ENCODE data around the gene CACNA1I. TPM values are rescaled to one million over a fixed set of nuclear protein-coding genes. Genes with fewer than 3 reads are reported as not detected.

Gene CACNA1I
- total and polyA plus RNA-seq, 9 donors, result 0.02 to 0.23 (median 0.09) TPM; not detected in 1

DNA sequence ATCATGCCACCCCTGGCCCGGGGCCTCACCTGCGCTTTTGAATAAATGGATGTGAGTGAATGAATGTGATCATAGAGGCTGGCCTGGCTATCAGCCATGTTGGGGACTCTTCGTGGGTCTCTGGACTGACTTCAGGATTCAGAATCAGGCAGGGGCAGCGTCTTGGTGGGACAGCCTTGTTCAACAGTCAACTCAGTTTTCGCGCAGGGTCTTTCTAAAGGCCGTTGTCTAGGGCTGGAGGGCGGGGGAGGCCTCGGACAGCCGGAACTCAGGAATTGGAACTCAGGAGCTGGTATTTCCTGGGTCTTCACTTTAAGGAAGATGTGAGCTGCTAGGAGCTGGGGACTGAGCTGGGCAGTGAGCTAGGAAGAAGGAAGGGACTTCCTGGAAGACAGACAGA, 146.0 kb downstream of the CACNA1I start:
- intact Hi-C loops (cut with DNase I), result no loop called here
- H3K27ac ChIP-seq, result no peak overlapping the region
- no peak for TF ChIP-seq POLR2A (IDR thresholded peaks at IDR 0.05)
- TF ChIP-seq, protein P1, sequence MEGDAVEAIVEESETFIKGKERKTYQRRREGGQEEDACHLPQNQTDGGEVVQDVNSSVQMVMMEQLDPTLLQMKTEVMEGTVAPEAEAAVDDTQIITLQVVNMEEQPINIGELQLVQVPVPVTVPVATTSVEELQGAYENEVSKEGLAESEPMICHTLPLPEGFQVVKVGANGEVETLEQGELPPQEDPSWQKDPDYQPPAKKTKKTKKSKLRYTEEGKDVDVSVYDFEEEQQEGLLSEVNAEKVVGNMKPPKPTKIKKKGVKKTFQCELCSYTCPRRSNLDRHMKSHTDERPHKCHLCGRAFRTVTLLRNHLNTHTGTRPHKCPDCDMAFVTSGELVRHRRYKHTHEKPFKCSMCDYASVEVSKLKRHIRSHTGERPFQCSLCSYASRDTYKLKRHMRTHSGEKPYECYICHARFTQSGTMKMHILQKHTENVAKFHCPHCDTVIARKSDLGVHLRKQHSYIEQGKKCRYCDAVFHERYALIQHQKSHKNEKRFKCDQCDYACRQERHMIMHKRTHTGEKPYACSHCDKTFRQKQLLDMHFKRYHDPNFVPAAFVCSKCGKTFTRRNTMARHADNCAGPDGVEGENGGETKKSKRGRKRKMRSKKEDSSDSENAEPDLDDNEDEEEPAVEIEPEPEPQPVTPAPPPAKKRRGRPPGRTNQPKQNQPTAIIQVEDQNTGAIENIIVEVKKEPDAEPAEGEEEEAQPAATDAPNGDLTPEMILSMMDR (IDR thresholded peaks at IDR 0.05), result no peak
- TF ChIP-seq EP300 (IDR thresholded peaks at IDR 0.05), result no peak
- 84 to 87% (median 87%) methylated on average over 10 of the region's 10 CpGs for WGBS, 3 donors
- H3K9me3 ChIP-seq, result no peaks in the 10 kb centered on the region
- no peak for DNase-seq
- H3K4me1 ChIP-seq (ENCODE audit: insufficient read depth), result no peaks in the 10 kb centered on the region
- H3K4me3 ChIP-seq, result no peak overlapping the region
- H3K36me3 ChIP-seq, result no peaks in the 10 kb centered on the region
- no peaks in the 10 kb centered on the region for H3K27me3 ChIP-seq

DNA sequence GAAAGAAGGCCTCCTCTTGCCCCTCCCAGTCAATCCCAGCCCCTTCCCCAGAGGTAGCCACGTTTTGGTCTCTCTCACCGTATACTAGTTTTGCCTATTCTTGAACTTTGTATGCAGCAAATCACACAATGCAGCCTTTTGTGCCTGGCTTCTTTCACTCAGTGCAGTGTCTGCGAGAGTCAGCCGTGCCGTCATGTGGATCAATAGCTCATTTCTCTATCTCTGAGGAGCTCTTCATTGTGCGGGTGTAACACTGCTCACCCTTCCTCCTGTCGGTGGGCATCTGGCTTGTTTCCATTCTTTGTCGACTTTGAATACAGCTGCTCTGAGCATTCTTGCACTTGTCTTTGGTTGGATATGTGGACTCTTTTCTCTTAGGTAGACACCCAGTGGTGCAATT, 146.5 kb downstream of the CACNA1I start:
- no peak for TF ChIP-seq POLR2A (IDR thresholded peaks at IDR 0.05)
- no peak for TF ChIP-seq EP300 (IDR thresholded peaks at IDR 0.05)
- TF ChIP-seq, protein P1 (IDR thresholded peaks at IDR 0.05), result no peak
- Histone ChIP-seq H3K4me1 (ENCODE audit: insufficient read depth) (no peaks in the 10 kb centered on the region), H3K9me3 (no peaks in the 10 kb centered on the region), H3K4me3 (no peak overlapping the region), H3K36me3 (no peaks in the 10 kb centered on the region), H3K27me3 (no peaks in the 10 kb centered on the region), H3K27ac (no peak overlapping the region)
- DNase-seq, result no peak
- 75 to 80% (median 78%) methylated on average over 8 of the region's 8 CpGs for WGBS, 3 donors
- intact Hi-C loops (cut with DNase I), result no loop called here

DNA sequence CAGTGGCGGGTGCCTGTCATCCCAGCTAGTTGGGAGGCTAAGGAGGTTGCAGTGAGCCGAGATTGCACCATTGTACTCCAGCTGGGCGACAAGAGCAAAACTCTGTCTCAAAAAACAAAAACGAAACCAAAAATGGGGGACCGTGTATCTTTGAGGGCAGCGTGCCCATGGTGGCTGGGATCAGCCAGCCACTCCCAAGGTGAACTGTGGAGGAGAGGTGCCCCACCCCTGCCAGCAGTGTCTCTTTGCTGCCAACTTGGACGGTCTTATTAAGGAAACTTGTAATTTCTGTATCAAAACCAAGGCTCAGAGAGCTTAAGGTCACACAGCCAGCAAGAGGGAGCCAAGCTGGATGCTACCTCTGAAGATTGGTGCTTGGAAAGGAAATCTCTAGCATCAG, 147.7 kb downstream of the CACNA1I start:
- Histone ChIP-seq H3K4me1 (ENCODE audit: insufficient read depth) (no peaks in the 10 kb centered on the region), H3K36me3 (no peaks in the 10 kb centered on the region), H3K27ac (no peak overlapping the region), H3K4me3 (no peak overlapping the region), H3K27me3 (no peaks in the 10 kb centered on the region), H3K9me3 (no peaks in the 10 kb centered on the region)
- TF ChIP-seq POLR2A (IDR thresholded peaks at IDR 0.05), result no peak
- TF ChIP-seq EP300 (IDR thresholded peaks at IDR 0.05), result no peak
- TF ChIP-seq, protein P1 (IDR thresholded peaks at IDR 0.05), result no peak
- intact Hi-C loops (cut with DNase I), result no loop called here
- no peak for DNase-seq
- 62 to 69% (median 63%) methylated on average over 7 of the region's 7 CpGs for WGBS, 3 donors

DNA sequence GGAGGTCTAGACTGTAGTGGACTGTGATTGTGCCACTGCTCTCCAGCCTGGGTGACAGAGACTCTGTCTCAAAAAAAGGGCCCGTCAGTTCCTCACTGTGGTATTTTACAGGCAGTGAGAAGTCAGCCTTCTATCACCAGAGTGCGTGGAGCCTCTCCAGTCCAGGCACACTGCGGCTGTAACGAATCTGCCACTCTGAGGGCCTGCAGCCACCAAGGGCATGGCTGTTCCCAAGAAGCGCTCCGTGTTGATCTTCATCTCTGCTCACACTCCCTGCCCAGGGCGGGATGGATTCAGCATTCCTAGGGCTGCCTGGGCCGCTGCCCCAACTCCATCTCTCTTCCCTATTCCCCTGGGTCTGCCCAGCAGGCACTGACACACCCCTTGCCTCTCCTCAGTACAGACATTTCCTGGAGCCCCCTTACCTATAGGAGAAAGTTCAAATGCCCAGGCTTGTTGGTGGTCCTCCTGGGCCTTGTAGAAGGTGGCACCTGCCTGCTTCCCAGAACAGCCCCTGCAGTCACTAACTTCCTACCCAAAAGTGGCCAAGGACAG, 148.4 kb downstream of the CACNA1I start:
- no peaks in the 10 kb centered on the region for H3K9me3 ChIP-seq
- no peaks in the 10 kb centered on the region for H3K4me1 ChIP-seq (ENCODE audit: insufficient read depth)
- intact Hi-C loops (cut with DNase I), result no loop called here
- no peak for TF ChIP-seq POLR2A (IDR thresholded peaks at IDR 0.05)
- TF ChIP-seq, protein P1 (IDR thresholded peaks at IDR 0.05), result no peak
- no peak for TF ChIP-seq EP300 (IDR thresholded peaks at IDR 0.05)
- no peak overlapping the region for H3K4me3 ChIP-seq
- H3K36me3 ChIP-seq, result no peaks in the 10 kb centered on the region
- H3K27ac ChIP-seq, result no peak overlapping the region
- H3K27me3 ChIP-seq, result no peaks in the 10 kb centered on the region
- WGBS, 3 donors, result 90 to 95% (median 92%) methylated on average over 8 of the region's 8 CpGs
- DNase-seq, result no peak
